ENCODE measurements around the gene OVCH2. TPM values are rescaled to one million over a fixed set of nuclear protein-coding genes. Genes with fewer than 3 reads are reported as not detected.
"Not testable (repeated sequence)": the region's sequence is repeated elsewhere in the genome, so short reads cannot be mapped to it uniquely, and the experiment has no call there.

Gene OVCH2
- polyA plus RNA-seq, 4 donors = 5.6 to 7.1 (median 6.5) TPM

GRCh38 chr11:7672276-7672959, 33.9 kb downstream of the OVCH2 start:
- DNase-seq (ENCODE audit: low read depth in 4 of 4, low spot score in 3 of 4) = no peak

GRCh38 chr11:7671347-7672215, 34.7 kb downstream of the OVCH2 start:
- DNase-seq (ENCODE audit: low read depth in 4 of 4, low spot score in 3 of 4) = no peak

- DNase-seq (ENCODE audit: low read depth in 4 of 4, low spot score in 3 of 4) = no peak
Observed at GRCh38 chr11:7670641-7671040, 35.6 kb downstream of the OVCH2 start.

DNA sequence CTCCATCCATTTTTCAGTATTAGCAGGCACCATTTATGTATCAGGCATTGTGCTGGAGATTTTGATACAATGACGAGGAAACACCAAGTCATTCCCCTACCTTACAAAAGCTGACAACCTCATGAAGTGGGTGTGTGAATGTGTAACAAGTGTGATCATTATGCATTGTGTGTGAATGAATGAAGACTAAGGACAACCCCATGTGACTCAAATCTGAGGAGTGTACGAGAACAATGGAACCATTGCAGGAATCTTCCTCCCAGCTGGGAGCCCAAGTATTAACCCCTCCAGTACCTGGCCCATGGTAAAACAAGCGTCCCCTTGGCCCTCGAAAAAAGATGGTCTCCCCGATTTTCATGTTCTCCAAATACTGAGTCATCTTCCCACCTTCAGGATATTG, 37.4 kb downstream of the OVCH2 start:
- no peak for DNase-seq (ENCODE audit: low read depth in 4 of 4, low spot score in 3 of 4)

DNA sequence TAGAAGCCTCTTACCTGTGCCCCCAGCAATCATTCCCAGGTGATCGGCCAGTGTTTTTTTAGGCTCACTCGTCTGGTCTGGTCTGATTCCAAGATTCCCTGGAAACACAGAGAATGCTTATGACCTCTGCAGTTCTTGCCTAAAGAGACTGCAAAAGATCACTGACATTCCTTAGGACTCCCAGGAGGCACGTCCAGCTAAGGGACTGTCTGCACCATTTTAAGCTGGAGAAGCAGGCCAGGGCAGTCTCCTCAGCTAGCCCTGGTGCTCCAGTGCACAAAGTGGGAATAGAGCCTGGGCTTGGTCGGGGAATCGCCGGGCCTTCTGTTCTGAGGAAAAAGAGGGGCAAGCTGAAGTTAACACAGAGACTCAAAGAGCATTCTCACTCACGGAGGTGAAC, 37.8 kb downstream of the OVCH2 start:
- DNase-seq (ENCODE audit: low read depth in 4 of 4, low spot score in 3 of 4) = no peak

GRCh38 chr11:7667460-7667859, 38.8 kb downstream of the OVCH2 start:
- DNase-seq (ENCODE audit: low read depth in 4 of 4, low spot score in 3 of 4) = no peak

- DNase-seq (ENCODE audit: low read depth in 4 of 4, low spot score in 3 of 4) = no peak
Observed at GRCh38 chr11:7666292-7666866, 39.9 kb downstream of the OVCH2 start.

DNA sequence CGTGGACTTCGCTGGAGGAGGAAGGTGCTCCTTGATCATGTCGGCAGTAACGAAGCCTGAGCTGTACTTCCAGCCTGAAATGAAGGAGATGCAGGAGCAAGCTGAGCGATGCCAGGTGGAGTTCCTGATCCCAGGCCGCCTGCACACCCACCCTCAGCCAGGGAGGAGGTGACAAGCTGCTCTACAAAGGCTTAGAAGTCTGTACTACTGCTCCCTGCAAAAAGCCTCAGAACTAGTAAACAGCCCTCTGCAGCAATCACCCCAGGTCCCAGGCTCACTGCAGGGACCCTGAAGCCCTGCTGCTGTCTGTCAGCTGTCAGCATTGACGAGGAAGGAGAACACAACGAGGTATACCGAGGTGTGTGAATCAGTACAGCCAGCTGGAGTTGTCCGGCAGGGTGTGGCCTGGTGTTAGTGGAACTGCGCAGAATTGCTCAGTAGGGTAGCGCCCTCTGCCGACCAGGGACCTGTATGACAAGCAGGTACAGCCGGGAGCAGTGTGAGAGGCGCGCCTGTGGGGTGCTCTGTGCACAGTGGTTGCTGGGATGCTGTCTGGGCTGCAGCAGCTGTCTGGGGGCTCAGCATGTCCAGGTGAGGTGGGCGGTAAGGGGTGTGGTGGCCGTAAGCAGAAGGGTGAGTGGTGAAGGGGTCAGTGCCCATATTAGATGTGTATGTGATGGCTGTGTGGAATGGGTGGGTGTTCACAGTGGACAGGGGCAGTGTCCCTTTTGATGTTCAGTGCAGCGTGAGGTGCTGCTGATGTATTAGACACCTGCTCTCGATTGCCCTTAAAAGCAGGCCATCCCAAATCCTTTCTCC, 40.6 kb downstream of the OVCH2 start:
- DNase-seq (ENCODE audit: low read depth in 4 of 4, low spot score in 3 of 4) = peak in 2 of 4 donors; percentile 33 to 63

GRCh38 chr11:7664867-7665266, 41.4 kb downstream of the OVCH2 start:
- no peak for DNase-seq (ENCODE audit: low read depth in 4 of 4, low spot score in 3 of 4)

DNA sequence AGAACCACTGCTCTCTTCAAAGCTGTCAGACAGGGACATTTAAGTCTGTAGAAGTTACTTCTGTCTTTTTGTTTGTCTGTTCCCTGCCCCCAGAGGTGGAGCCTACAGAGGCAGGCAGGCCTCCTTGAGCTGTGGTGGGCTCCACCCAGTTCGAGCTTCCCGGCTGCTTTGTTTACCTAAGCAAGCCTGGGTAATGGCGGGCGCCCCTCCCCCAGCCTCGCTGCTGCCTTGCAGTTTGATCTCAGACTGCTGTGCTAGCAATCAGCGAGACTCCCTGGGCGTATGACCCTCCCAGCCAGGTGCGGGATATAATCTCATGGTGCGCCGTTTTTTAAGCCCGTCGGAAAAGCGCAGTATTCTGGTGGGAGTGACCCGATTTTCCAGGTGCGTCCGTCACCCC, 42.7 kb downstream of the OVCH2 start:
- DNase-seq (ENCODE audit: low read depth in 4 of 4, low spot score in 3 of 4) = not testable (repeated sequence)

DNA sequence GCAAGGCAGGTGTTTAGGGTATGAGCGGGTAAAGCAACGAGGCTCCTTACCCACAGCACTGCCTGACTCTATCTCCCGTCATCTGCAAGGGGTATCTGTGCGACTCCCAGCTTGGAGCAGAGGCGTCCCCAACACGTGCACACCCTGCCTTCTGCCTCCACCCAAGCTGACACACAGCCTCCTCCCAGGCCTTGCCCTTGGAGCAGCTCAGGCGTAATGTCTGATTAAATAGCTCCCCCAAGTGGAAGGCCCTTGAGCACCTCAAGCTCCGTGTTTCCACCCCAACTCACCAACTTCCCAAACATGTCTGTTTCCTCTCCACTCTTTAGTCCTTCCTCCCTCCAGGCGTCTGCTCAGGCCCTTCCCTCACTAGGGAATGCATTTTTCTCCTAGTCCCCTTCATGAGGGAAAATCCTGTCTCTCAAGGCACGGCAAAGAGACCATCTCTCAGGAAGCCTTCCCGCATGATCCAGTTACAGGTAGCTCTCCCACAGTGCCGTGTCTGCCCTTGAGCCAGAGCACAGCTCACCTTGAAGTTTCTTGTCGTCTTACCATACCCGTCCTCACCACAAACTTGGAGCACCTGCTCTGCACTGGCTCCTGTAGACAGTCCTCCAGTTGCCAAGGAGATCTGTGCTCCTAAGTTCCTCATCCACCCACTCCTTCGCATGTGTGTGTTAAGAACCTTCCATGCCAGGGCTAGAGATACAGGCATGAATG, 48.8 kb downstream of the OVCH2 start:
- DNase-seq (ENCODE audit: low read depth in 4 of 4, low spot score in 3 of 4) = peak in 1 of 4 donors; percentile 54

- no peak for DNase-seq (ENCODE audit: low read depth in 4 of 4, low spot score in 3 of 4)
Observed at GRCh38 chr11:7656704-7657103, 49.6 kb downstream of the OVCH2 start.

- no peak for DNase-seq (ENCODE audit: low read depth in 4 of 4, low spot score in 3 of 4)
Observed at GRCh38 chr11:7655253-7656217, 50.7 kb downstream of the OVCH2 start.

GRCh38 chr11:7654195-7654705, 52.0 kb downstream of the OVCH2 start:
- DNase-seq (ENCODE audit: low read depth in 4 of 4, low spot score in 3 of 4) = no peak

DNA sequence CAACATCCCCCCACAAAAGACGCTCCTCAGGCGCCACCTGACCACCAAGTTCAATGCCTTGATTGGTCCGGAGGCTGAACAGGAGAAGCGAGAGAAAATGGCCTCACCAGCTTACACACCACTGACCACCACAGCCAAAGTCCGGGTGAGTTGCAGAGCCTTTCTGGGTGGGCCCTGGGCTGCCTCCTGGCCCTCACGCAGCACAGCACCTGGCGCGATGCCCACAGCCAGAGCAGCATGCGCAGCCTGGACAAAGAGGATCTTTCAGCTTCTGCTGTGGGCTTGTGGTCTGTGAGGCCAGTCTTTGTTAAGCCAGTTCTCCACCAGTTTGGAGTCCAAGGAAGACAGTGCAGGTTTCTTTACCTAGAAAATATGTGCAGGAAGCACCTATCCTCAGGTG, 54.6 kb downstream of the OVCH2 start:
- no peak for DNase-seq (ENCODE audit: low read depth in 4 of 4, low spot score in 3 of 4)

GRCh38 chr11:7651140-7651551, 55.1 kb downstream of the OVCH2 start:
- no peak for DNase-seq (ENCODE audit: low read depth in 4 of 4, low spot score in 3 of 4)

GRCh38 chr11:7648264-7648663, 58.0 kb downstream of the OVCH2 start:
- no peak for DNase-seq (ENCODE audit: low read depth in 4 of 4, low spot score in 3 of 4)

- DNase-seq (ENCODE audit: low read depth in 4 of 4, low spot score in 3 of 4) = no peak
Observed at GRCh38 chr11:7646866-7647265, 59.4 kb downstream of the OVCH2 start.

- DNase-seq (ENCODE audit: low read depth in 4 of 4, low spot score in 3 of 4) = no peak
Observed at GRCh38 chr11:7645206-7645605, 61.1 kb downstream of the OVCH2 start.

Data from right renal pelvis (tissue), 4 donors.